ENCODE measurements around the gene MNAT1.

MNAT1 gene

DNA sequence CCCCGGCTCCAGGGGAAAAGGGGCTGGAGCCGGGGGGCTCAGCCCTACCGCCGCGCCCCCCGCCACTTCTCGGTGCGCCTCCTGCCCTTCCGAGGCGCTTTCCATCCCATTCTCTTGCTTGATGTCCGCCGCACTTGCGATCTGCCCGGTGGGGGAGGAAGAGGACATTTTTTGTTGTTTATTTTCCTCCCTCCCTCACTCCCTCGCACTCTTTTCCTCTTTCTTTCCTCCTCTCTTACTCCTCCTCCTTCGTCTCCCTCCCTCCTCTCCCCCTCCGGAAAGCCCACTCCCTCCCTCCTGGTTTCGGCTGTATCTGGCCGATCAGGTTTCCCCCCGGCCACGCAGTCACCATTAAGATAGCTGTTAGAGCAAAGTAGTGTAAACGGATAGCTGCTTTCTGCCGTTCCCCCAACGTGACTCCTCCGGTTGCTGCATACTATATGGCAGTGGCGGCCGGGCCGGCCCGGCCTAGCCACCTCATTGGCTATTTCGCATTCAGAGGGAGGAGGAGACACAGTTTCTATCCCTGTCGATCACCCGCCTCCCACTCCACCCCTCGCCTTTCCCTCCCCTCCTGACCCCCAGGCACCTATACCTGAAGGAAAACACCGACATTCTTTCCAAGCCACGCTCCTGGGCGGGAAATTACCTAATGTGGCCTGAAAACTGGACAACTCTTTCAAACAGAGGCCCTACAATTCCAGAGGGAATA is 10.5 kb upstream of the MNAT1 start, which contains the start of gene SIX4 (continued):
- TF ChIP-seq OVOL3 (tag by site-specific recombination; IDR thresholded peaks at IDR 0.05), result no peak
- TF ChIP-seq SCRT1 (tag by site-specific recombination; IDR thresholded peaks at IDR 0.05; ENCODE audit: borderline replicate concordance), result no peak
- no peak for TF ChIP-seq ZNF324 (tag by site-specific recombination; IDR thresholded peaks at IDR 0.05)
- no peak for TF ChIP-seq ZNF707 (tag by site-specific recombination; IDR thresholded peaks at IDR 0.05)
- no peak for TF ChIP-seq ZNF549 (tag by site-specific recombination; IDR thresholded peaks at IDR 0.05)
- TF ChIP-seq MYNN (tag by site-specific recombination; IDR thresholded peaks at IDR 0.05; ENCODE audit: borderline replicate concordance), result no peak
- TF ChIP-seq, protein P1, sequence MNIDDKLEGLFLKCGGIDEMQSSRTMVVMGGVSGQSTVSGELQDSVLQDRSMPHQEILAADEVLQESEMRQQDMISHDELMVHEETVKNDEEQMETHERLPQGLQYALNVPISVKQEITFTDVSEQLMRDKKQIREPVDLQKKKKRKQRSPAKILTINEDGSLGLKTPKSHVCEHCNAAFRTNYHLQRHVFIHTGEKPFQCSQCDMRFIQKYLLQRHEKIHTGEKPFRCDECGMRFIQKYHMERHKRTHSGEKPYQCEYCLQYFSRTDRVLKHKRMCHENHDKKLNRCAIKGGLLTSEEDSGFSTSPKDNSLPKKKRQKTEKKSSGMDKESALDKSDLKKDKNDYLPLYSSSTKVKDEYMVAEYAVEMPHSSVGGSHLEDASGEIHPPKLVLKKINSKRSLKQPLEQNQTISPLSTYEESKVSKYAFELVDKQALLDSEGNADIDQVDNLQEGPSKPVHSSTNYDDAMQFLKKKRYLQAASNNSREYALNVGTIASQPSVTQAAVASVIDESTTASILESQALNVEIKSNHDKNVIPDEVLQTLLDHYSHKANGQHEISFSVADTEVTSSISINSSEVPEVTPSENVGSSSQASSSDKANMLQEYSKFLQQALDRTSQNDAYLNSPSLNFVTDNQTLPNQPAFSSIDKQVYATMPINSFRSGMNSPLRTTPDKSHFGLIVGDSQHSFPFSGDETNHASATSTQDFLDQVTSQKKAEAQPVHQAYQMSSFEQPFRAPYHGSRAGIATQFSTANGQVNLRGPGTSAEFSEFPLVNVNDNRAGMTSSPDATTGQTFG (tag by site-specific recombination; IDR thresholded peaks at IDR 0.05; ENCODE audit: borderline replicate concordance), result no peak
- TF ChIP-seq ZNF248 (tag by site-specific recombination; IDR thresholded peaks at IDR 0.05), result no peak
- peak; percentile 15; the same call in 1 of the 2 replicates for TF ChIP-seq ZNF394 (tag by site-specific recombination; IDR thresholded peaks at IDR 0.05; ENCODE audit: borderline replicate concordance)
- no peak for TF ChIP-seq ZNF777 (tag by site-specific recombination; IDR thresholded peaks at IDR 0.05; ENCODE audit: borderline replicate concordance)
- TF ChIP-seq, protein P2, sequence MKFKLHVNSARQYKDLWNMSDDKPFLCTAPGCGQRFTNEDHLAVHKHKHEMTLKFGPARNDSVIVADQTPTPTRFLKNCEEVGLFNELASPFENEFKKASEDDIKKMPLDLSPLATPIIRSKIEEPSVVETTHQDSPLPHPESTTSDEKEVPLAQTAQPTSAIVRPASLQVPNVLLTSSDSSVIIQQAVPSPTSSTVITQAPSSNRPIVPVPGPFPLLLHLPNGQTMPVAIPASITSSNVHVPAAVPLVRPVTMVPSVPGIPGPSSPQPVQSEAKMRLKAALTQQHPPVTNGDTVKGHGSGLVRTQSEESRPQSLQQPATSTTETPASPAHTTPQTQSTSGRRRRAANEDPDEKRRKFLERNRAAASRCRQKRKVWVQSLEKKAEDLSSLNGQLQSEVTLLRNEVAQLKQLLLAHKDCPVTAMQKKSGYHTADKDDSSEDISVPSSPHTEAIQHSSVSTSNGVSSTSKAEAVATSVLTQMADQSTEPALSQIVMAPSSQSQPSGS (tag by site-specific recombination; IDR thresholded peaks at IDR 0.05; ENCODE audit: low read depth), result no peak
- TF ChIP-seq, protein P3, sequence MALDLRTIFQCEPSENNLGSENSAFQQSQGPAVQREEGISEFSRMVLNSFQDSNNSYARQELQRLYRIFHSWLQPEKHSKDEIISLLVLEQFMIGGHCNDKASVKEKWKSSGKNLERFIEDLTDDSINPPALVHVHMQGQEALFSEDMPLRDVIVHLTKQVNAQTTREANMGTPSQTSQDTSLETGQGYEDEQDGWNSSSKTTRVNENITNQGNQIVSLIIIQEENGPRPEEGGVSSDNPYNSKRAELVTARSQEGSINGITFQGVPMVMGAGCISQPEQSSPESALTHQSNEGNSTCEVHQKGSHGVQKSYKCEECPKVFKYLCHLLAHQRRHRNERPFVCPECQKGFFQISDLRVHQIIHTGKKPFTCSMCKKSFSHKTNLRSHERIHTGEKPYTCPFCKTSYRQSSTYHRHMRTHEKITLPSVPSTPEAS (tag by site-specific recombination; IDR thresholded peaks at IDR 0.05), result no peak
- TF ChIP-seq SP3 (tag by site-specific recombination; IDR thresholded peaks at IDR 0.05), result peak; percentile 72
- TF ChIP-seq KLF16 (tag by site-specific recombination; IDR thresholded peaks at IDR 0.05), result peak; percentile 81
- TF ChIP-seq ZNF416 (tag by site-specific recombination; IDR thresholded peaks at IDR 0.05), result no peak
- TF ChIP-seq ZNF76 (tag by site-specific recombination; IDR thresholded peaks at IDR 0.05; ENCODE audit: borderline replicate concordance, low read depth), result no peak
- TF ChIP-seq, protein P4, sequence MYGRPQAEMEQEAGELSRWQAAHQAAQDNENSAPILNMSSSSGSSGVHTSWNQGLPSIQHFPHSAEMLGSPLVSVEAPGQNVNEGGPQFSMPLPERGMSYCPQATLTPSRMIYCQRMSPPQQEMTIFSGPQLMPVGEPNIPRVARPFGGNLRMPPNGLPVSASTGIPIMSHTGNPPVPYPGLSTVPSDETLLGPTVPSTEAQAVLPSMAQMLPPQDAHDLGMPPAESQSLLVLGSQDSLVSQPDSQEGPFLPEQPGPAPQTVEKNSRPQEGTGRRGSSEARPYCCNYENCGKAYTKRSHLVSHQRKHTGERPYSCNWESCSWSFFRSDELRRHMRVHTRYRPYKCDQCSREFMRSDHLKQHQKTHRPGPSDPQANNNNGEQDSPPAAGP (tag by site-specific recombination; IDR thresholded peaks at IDR 0.05), result 0 out of 2 replicates have a peak, but pooled peaks have one; percentile 36
- TF ChIP-seq, protein P5, sequence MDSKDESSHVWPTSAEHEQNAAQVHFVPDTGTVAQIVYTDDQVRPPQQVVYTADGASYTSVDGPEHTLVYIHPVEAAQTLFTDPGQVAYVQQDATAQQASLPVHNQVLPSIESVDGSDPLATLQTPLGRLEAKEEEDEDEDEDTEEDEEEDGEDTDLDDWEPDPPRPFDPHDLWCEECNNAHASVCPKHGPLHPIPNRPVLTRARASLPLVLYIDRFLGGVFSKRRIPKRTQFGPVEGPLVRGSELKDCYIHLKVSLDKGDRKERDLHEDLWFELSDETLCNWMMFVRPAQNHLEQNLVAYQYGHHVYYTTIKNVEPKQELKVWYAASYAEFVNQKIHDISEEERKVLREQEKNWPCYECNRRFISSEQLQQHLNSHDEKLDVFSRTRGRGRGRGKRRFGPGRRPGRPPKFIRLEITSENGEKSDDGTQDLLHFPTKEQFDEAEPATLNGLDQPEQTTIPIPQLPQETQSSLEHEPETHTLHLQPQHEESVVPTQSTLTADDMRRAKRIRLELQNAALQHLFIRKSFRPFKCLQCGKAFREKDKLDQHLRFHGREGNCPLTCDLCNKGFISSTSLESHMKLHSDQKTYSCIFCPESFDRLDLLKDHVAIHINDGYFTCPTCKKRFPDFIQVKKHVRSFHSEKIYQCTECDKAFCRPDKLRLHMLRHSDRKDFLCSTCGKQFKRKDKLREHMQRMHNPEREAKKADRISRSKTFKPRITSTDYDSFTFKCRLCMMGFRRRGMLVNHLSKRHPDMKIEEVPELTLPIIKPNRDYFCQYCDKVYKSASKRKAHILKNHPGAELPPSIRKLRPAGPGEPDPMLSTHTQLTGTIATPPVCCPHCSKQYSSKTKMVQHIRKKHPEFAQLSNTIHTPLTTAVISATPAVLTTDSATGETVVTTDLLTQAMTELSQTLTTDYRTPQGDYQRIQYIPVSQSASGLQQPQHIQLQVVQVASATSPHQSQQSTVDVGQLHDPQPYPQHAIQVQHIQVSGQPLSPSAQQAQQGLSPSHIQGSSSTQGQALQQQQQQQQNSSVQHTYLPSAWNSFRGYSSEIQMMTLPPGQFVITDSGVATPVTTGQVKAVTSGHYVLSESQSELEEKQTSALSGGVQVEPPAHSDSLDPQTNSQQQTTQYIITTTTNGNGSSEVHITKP (tag by site-specific recombination; IDR thresholded peaks at IDR 0.05), result peak; percentile 97
- TF ChIP-seq, protein P6, sequence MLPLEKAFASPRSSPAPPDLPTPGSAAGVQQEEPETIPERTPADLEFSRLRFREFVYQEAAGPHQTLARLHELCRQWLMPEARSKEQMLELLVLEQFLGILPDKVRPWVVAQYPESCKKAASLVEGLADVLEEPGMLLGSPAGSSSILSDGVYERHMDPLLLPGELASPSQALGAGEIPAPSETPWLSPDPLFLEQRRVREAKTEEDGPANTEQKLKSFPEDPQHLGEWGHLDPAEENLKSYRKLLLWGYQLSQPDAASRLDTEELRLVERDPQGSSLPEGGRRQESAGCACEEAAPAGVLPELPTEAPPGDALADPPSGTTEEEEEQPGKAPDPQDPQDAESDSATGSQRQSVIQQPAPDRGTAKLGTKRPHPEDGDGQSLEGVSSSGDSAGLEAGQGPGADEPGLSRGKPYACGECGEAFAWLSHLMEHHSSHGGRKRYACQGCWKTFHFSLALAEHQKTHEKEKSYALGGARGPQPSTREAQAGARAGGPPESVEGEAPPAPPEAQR (tag by site-specific recombination; IDR thresholded peaks at IDR 0.05), result no peak
- TF ChIP-seq, protein P7, sequence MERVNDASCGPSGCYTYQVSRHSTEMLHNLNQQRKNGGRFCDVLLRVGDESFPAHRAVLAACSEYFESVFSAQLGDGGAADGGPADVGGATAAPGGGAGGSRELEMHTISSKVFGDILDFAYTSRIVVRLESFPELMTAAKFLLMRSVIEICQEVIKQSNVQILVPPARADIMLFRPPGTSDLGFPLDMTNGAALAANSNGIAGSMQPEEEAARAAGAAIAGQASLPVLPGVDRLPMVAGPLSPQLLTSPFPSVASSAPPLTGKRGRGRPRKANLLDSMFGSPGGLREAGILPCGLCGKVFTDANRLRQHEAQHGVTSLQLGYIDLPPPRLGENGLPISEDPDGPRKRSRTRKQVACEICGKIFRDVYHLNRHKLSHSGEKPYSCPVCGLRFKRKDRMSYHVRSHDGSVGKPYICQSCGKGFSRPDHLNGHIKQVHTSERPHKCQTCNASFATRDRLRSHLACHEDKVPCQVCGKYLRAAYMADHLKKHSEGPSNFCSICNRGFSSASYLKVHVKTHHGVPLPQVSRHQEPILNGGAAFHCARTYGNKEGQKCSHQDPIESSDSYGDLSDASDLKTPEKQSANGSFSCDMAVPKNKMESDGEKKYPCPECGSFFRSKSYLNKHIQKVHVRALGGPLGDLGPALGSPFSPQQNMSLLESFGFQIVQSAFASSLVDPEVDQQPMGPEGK (tag by site-specific recombination; IDR thresholded peaks at IDR 0.05), result peak; percentile 87
- TF ChIP-seq, protein P8, sequence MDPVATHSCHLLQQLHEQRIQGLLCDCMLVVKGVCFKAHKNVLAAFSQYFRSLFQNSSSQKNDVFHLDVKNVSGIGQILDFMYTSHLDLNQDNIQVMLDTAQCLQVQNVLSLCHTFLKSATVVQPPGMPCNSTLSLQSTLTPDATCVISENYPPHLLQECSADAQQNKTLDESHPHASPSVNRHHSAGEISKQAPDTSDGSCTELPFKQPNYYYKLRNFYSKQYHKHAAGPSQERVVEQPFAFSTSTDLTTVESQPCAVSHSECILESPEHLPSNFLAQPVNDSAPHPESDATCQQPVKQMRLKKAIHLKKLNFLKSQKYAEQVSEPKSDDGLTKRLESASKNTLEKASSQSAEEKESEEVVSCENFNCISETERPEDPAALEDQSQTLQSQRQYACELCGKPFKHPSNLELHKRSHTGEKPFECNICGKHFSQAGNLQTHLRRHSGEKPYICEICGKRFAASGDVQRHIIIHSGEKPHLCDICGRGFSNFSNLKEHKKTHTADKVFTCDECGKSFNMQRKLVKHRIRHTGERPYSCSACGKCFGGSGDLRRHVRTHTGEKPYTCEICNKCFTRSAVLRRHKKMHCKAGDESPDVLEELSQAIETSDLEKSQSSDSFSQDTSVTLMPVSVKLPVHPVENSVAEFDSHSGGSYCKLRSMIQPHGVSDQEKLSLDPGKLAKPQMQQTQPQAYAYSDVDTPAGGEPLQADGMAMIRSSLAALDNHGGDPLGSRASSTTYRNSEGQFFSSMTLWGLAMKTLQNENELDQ (tag by site-specific recombination; IDR thresholded peaks at IDR 0.05; ENCODE audit: low read depth), result no peak
- no peak; the same call in 1 of the 2 replicates for TF ChIP-seq ZNF2 (tag by site-specific recombination; IDR thresholded peaks at IDR 0.05)

Data from HEK293 (cell line).